ENCODE measurements around the gene TSPAN10. TPM values are rescaled to one million over a fixed set of nuclear protein-coding genes. Genes with fewer than 3 reads are reported as not detected.

The TSPAN10 gene
- total RNA-seq, 1 experiment from 2014 or later: 4.0 TPM

GRCh38 chr17:81608082-81608481 lies 28.9 kb upstream of the TSPAN10 start:
- Mint-ChIP-seq H3K9me3 (ENCODE audit: unreplicated experiment) (no peaks in the 10 kb centered on the region), H3K27ac (ENCODE audit: unreplicated experiment) (no peak overlapping the region), H3K4me1 (ENCODE audit: low read depth, unreplicated experiment) (no peaks in the 10 kb centered on the region), H3K4me3 (ENCODE audit: unreplicated experiment) (no peak overlapping the region), H3K36me3 (ENCODE audit: insufficient read depth, unreplicated experiment) (peaks cover 98% of the 10 kb centered on the region), H3K27me3 (ENCODE audit: insufficient read depth, unreplicated experiment) (no peaks in the 10 kb centered on the region)
- Histone ChIP-seq H3K36me3 (ENCODE audit: control insufficient read depth, insufficient read depth, low read length) (peaks cover 8% of the 10 kb centered on the region), H3K4me1 (no peaks in the 10 kb centered on the region), H3K9me3 (no peaks in the 10 kb centered on the region), H3K27me3 (replicated peaks; ENCODE audit: control insufficient read depth, insufficient read depth, low read length) (no peaks in the 10 kb centered on the region), H3K4me3 (ENCODE audit: low read depth, low read length) (no peak overlapping the region)
- intact Hi-C loops (cut with micrococcal nuclease; ENCODE audit: unreplicated experiment): no loop called here
- no peak for TF ChIP-seq CTCF (IDR thresholded peaks at IDR 0.05; ENCODE audit: insufficient read depth in 1 of 2, low read depth in 1 of 2, low read length in 1 of 2, severe bottlenecking in 1 of 2, unreplicated experiment in 1 of 2)
- no peak for DNase-seq
- ChIA-PET POLR2A (no interaction called here), CTCF (no interaction called here)
- BruUV-seq (replicated peaks): no TSS peak

- Mint-ChIP-seq H3K4me1 (ENCODE audit: low read depth, unreplicated experiment) (no peaks in the 10 kb centered on the region), H3K4me3 (ENCODE audit: unreplicated experiment) (no peak overlapping the region), H3K9me3 (ENCODE audit: unreplicated experiment) (no peaks in the 10 kb centered on the region), H3K27me3 (ENCODE audit: insufficient read depth, unreplicated experiment) (no peaks in the 10 kb centered on the region), H3K27ac (ENCODE audit: unreplicated experiment) (no peak overlapping the region), H3K36me3 (ENCODE audit: insufficient read depth, unreplicated experiment) (peaks cover 98% of the 10 kb centered on the region)
- ChIA-PET CTCF (interaction anchor here (0.6 kb wide), 1 partner anchor 54 kb away, joined by 5 read pairs; no protein-coding TSS in a partner anchor), POLR2A (no interaction called here)
- no peaks in the 10 kb centered on the region for H3K4me1 ChIP-seq
- no peaks in the 10 kb centered on the region for H3K9me3 ChIP-seq
- intact Hi-C loops (cut with micrococcal nuclease; ENCODE audit: unreplicated experiment): no loop called here
- no peak overlapping the region for H3K4me3 ChIP-seq (ENCODE audit: low read depth, low read length)
- no peak for DNase-seq
- TF ChIP-seq CTCF (IDR thresholded peaks at IDR 0.05; ENCODE audit: insufficient read depth in 1 of 2, low read depth in 1 of 2, low read length in 1 of 2, severe bottlenecking in 1 of 2, unreplicated experiment in 1 of 2): no peak
- H3K36me3 ChIP-seq (ENCODE audit: control insufficient read depth, insufficient read depth, low read length): peaks cover 8% of the 10 kb centered on the region
- H3K27me3 ChIP-seq (replicated peaks; ENCODE audit: control insufficient read depth, insufficient read depth, low read length): no peaks in the 10 kb centered on the region
- no TSS peak for BruUV-seq (replicated peaks)
Measured at GRCh38 chr17:81608605-81609004, 28.4 kb upstream of the TSPAN10 start.

GRCh38 chr17:81609541-81610311 lies 27.3 kb upstream of the TSPAN10 start:
- Histone ChIP-seq H3K4me3 (ENCODE audit: low read depth, low read length) (no peak overlapping the region), H3K27me3 (replicated peaks; ENCODE audit: control insufficient read depth, insufficient read depth, low read length) (no peaks in the 10 kb centered on the region), H3K4me1 (no peaks in the 10 kb centered on the region), H3K36me3 (ENCODE audit: control insufficient read depth, insufficient read depth, low read length) (peaks cover 6% of the 10 kb centered on the region), H3K9me3 (no peaks in the 10 kb centered on the region)
- no peaks in the 10 kb centered on the region for H3K9me3 Mint-ChIP-seq (ENCODE audit: unreplicated experiment)
- intact Hi-C loops (cut with micrococcal nuclease; ENCODE audit: unreplicated experiment): no loop called here
- H3K27me3 Mint-ChIP-seq (ENCODE audit: insufficient read depth, unreplicated experiment): no peaks in the 10 kb centered on the region
- POLR2A ChIA-PET: no interaction called here
- H3K4me1 Mint-ChIP-seq (ENCODE audit: low read depth, unreplicated experiment): no peaks in the 10 kb centered on the region
- no peak for DNase-seq
- H3K4me3 Mint-ChIP-seq (ENCODE audit: unreplicated experiment): no peak overlapping the region
- CTCF ChIA-PET: no interaction called here
- no TSS peak for BruUV-seq (replicated peaks)
- TF ChIP-seq CTCF (IDR thresholded peaks at IDR 0.05; ENCODE audit: insufficient read depth in 1 of 2, low read depth in 1 of 2, low read length in 1 of 2, severe bottlenecking in 1 of 2, unreplicated experiment in 1 of 2): no peak
- peaks cover 98% of the 10 kb centered on the region for H3K36me3 Mint-ChIP-seq (ENCODE audit: insufficient read depth, unreplicated experiment)
- H3K27ac Mint-ChIP-seq (ENCODE audit: unreplicated experiment): no peak overlapping the region

All from Caco-2 (cell line).